GM21360 (cell line): Measurements from ENCODE around the gene QPRT.
"Not testable (repeated sequence)": the region's sequence is repeated elsewhere in the genome, so short reads cannot be mapped to it uniquely, and the experiment has no call there.

Experiments
- ATAC-seq: cut with Tn5 transposase; IDR thresholded peaks from one replicate; pipeline ENCODE4 v1.9.1; 2021; ENCODE audit warnings: mild to moderate bottlenecking, moderate library complexity; ENCODE audit not compliant: unreplicated experiment

QPRT gene

DNA sequence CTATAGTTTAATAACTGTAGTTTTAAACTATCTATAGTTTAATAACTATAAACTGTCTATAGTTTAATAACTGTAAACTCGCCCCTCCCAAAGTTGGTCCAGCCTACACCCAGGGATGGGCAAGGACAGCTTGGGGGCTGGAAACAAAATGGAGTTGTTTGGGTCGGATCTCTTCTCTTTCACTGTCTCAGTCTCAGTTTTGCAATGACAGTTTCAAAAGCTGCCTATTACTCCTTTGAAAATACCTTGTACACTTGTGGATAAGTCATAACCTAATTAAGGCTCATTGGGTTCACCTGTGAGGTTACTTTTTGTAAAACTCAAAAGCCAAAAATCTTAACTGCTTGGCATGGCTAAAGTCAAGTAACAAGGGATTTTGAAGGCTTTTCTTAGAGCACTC is 35.4 kb downstream of the QPRT start:
- ATAC-seq: no peak

DNA sequence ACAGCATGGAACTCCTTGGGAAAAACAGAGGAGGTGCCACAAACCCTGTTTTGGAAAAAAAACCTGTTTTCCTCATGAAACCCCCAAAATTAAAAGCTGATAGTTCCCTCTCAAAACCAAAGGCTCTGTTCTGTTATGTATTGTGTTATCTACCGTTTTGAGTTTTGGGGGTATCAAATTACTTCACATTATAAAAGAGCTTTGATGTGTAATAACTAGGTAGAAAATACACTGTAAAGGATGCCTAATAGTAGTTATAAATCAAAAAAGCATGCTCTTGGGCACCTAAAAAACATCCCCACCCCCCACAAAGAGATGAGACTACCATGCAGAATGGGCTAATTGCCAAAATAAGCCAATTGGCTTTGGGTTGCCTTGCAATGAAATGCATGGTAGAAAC is 36.0 kb downstream of the QPRT start:
- ATAC-seq: no peak

DNA sequence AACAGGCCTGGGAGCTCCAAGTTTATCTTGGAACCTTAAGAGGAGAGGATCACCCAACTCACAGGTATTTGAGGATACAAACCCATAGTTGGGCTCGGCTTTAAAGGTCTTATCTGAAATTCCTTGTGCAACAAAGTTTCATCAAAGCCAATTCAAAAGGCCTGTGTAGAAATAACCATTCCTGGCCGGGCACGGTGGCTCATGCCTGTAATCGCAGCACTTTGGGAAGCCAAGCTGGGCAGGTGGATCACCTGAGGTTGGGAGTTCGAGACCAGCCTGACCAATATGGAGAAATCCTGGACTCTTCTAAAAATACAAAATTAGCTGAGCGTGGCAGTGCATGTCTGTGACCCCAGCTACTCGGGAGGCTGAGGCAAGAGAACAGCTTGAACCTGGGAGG is 38.1 kb downstream of the QPRT start:
- no peak for ATAC-seq

DNA sequence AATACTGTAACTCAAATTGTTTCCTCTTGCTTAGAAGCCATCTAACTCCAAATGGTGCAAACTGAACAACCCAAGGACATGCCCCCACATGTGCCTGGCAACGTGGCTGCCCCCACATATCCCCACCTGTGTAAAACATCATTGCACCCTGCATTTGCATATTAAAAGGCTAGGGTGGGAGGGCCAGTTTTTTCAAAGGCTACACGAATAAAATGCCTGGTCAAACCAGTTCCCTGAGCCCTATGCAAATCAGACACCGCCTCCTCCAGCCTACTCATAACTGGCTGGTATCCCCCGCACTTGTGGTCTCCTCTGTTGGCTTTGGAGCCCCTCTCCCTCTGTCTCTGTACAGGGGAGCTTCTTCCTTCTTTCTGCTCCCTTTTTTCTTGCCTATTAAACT is 40.1 kb downstream of the QPRT start:
- ATAC-seq: no peak

DNA sequence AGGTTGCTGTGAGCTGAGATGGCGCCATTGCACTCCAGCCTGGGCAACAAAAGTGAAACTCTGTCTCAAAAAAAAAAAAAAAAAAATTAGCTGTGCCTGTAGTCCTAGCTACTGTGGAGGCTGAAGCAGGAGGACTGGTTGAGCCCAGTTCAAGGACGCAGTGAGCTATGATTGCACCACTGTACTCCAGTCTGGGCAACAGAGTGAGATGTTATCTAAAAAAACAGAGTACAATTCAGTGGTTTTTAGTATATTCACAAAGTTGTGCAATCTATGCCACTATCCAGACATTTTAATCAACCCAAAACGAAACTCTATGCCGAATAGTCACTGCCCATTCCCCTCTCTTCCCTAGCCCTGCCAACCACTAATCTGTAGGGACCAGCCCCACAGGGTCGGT is 41.7 kb downstream of the QPRT start:
- ATAC-seq: no peak

DNA sequence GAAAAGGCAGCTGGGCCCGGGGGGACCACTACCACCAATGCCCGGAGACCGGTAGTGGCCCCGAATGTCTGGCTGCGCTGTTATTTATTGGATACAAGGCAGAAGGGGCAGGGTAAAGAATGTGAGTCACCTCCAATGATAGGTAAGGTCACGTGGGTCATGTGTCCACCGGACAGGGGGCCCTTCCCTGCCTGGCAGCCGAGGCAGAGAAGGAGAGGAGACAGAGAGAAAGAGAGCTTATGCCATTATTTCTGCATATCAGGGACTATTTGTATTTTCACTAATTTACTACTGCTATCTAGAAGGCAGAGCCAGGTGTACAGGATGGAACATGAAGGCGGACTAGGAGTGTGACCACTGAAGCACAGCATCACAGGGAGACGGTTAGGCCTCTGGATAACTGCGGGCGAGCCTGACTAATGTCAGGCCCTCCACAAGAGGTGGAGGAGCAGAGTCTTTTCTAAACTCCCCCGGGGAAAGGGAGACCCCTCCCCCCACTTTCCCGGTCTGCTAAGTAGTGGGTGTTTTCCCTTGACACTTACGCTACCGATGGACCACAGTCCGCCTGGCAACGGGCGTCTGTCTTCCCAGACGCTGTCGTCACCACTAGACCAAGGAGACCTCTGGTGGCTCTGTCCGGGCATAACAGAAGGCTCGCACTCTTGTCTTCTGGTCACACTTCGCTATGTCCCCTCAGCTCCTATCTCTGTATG is 42.3 kb downstream of the QPRT start:
- not testable (repeated sequence) for ATAC-seq

DNA sequence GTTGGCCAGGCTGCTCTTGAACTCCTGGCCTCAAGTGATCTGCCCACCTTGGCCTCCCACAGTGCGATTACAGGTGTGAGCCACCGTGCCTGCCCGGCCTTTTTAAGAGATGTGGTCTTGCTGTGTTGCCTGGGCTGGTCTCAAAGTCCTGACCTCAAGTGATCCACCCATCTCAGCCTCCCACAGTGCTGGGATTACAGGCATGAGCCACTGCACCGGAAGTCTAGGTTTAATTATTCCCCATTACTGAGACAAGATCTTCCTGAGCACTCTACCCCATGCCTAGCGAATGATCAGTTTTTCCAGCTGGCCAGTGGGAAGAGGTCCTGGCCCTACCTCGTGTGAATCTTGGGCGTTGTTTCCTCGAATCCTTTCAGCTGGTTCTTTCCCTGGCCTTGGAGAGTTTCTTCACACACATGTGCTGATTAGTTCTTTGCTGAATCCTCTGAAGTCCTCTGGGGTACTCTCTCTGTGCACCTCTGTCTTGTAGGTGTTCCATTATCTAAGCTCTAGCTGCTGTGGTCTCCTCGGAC is 47.9 kb downstream of the QPRT start:
- ATAC-seq: no peak

DNA sequence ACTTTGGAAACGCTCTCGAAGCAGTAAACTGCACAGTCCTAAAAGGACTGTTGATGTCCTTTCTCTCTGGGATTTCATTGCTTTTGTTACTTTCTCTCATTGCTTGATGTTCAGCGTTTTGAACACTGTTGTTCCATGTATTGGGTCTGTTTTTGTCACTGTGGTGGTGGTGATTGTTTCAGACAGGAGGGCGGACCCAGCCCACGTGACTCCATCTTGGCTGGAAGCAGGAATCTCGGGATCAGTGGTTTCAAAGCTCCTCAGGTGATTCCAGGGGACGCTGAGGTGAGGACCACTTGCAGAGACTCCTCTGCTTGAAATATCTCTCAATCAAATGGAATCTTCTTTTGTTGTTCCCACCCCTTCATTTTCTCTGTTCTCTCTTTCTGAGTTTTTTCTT is 48.5 kb downstream of the QPRT start:
- no peak for ATAC-seq

DNA sequence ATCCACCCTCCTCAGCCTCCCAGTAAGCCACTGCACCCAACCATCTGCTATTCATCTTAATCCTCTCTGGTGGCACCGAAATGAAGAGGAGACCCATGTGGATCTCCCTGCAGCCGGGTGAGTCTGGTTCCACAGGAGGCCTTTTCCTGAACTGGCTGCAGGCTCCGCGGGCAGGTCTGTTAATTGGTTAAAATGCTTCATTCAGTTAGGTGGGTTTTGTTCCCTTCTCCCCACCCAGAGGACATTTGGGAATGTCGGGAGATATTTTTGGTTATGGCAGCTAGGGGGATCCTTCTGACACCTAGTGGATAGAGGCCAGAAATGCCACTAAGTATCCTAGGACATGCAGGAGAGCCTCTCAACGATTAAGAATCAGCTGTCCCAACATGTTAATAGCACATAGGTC is 50.1 kb downstream of the QPRT start:
- ATAC-seq: no peak

DNA sequence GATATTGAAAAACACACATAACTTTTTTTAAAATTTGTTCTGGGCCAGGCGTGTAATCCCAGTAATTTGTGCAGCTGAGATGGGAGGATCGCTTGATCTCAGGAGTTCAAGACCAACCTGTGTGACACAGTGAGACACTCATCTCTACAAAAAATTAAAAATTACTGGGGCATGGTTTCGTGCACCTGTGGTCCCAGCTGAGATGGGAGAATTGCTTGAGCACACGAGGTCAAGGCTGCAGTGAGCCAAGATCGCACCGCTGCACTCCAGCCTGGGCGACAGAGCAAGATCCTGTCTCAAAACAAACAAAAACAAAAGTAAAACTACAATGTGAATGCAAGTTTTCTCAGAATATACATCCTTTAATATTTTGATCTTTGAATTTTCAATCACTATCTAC is 51.7 kb downstream of the QPRT start:
- no peak for ATAC-seq

DNA sequence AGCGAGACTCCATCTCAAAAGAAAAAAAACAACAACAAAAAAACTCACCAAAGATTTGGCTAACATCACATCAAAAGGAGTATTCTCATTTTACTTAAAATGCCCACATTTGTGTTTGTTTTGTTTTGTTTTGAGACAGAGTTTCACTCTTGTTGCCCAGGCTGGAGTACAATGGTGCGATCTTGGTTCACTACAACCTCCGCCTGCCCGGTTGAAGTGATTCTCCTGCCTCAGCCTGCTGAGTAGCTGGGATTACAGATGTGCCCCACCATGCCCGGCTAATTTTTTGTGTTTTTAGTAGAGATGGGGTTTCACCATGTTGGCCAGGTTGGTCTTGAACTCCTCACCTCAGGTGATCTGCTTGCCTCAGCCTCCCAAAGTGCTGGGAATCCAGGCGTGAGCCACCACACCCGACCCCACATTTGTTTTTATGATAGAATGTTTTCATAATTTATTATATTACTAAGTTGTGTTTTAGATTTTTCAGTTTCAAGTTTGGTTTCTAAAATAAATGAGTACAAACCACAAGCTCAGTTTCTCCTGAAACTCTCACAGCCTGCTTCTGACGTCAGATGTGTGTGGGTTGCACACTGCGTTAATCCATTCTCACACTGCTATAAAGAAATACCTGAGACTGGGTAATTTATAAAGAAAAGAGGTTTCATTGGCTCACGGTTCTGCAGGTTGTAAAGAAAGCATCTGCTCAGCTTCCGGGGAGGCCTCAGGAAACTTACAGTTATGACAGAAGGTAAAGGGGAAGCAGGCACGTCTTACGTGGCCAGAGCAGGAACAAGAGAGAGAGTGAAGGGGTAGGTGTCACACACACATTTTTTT is 53.0 kb downstream of the QPRT start:
- peak; percentile 50 for ATAC-seq

DNA sequence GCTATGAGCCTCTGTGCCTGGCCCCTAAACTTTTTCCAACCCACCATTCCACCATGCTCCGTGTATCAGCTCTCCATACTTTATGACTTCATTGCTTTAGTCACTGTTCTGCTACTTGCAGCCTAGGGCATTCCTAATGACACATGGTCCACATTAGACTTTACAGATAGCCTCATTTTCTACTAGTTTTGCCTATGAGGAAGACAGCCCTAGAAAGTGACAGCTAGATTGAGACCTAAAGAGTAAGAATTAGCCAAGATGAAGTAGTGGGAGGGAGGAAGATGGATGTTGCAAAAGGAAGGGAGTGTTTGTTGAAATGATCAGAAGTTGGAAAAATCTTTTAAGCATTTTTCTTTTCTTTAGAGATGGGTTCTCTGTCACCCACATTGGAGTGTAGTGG is 55.8 kb downstream of the QPRT start:
- no peak for ATAC-seq

DNA sequence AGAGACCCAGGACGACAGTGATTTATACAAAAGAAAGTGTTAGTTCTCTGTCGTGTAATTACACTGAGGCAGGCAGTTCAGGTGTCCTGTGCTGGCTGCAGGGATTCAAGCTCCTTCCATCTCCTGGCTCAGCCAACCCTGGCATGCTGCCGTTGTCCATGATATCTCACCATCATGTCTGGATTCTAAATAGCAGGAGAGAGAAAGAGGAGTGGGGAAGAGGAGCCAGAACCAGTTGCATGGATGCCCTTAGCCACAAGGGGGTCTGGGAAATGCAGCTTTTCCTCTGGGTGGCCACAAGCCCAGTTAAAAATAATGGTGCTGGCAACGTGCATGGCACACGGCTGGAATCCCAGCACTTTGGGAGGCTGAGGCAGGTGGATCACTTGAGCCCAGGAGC is 57.1 kb downstream of the QPRT start:
- no peak for ATAC-seq

DNA sequence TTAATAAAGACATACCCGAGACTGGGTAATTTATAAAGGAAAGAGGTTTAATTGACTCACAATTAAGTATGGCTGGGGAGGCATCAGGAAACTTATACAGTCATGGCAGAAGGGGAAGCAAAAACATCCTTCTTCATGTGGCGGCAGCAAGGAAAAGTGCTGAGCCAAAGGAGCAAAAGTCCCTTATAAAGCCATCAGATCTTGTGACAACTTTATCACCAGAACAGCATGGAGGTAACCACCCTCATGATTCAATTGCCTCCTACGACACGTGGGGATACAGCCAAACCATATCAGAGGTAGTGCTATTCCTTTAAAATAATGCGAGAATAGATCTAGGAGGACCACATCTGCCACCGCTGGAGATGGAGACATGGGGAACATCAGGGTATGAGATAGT is 57.8 kb downstream of the QPRT start:
- no peak for ATAC-seq

DNA sequence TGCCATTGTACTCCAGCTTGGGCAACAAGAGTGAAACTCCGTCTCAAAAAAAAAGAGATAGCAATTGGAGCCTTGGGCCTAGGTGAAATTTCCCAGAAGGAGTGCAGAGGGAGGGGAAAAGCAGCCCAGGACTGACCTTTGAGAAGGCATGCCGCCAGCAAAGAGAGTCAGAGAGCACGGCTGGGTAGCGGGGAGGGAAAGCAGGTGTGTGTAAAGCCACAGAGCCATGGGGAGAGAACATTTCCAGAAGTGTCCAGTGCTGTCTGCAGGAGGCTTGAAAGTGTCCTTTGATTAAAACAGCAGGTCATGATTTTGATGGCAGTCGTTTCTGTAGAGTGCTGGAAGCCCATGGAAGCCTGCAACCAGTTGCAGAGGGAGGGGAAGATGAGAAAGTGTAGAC is 58.7 kb downstream of the QPRT start:
- no peak for ATAC-seq

DNA sequence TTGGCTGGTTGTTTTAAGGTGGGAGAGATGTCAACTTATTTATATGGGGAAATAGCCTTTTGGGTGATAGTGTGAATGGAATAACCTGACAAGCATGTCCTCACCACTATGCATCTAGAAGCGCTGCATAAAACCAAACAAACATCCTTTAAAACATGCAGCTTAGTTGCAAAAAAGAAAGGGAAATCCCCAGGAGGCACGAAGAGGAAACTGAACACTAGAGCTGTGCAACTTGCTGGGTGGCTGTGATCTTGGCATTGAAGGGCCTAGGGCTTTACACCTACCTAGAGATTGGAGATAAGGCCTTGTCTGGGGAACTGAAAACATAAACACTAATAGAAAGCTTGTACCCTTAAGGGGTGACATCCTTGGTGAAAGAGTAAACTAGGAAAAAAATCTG is 59.5 kb downstream of the QPRT start:
- no peak for ATAC-seq

DNA sequence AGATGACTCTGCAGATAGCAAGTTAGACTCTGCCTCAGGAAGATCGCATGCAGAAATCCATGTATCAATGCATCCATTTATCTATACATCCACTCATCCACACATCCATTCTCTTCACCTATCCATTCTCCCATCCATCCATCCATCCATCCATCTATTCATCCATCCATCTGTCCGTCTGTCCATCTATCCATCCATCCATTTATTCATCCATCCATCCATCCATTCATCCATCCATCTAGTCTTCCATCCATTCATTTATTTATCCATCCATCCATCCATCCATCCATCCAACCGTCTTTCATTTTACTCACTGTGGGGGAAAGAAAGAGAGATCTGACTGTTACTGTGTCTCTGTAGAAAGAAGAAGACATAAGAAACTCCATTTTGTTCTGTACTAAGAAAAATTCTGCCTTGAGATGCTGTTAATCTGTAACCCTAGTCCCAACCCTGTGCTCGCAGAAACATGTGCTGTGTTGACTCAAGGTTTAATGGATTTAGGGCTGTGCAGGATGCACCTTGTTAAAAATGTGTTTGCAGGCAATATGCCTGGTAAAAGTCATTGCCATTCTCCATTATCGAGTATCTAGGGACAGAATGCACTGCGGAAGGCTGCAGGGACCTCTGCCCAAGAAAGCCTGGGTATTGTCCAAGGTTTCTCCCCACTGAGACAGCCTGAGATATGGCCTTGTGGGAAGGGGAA is 61.1 kb downstream of the QPRT start:
- ATAC-seq: not testable (repeated sequence)

DNA sequence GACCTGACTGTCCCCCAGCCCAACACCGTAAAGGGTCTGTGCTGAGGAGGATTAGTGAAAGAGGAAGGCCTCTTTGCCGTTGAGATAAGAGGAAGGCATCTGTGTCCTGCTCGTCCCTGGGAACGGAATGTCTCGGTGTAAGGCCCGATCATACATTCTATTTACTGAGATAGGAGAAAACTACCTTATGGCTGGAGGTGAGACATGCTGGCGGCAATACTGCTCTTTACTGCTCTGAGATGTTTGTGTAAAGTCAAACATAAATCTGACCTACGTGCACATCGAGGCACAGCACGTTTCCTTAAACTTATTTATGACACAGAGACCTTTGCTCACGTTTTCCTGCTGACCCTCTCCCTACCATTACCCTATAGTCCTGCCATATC is 61.6 kb downstream of the QPRT start:
- ATAC-seq: not testable (repeated sequence)

DNA sequence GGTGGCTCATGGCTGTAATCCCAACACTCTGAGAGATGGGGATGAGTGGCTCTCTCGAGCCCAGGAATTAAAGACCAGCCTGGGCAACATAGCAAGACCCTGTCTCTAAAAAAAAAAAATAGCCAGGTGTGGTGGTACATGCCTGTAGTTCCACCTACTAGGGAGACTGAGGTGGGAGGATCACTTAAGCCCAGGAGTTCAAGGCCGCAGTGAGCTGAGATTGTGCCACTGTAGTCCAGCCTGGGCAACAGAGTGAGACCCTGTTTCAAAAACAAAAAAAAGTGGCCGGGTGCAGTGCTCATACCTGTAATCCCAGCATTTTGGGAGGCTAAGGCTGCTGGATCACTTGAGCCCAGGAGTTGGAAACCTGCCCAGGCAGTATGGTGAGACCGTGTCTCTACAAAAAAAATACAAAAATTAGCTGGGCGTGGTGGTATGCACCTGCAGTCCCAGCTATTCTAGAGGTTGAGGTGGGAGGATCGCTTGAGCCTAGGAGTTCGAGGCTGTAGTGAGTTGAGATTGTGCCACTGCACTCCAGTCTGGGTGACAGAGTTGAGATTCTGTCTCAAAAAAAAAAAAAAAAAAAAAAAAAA is 63.8 kb downstream of the QPRT start:
- no peak for ATAC-seq

DNA sequence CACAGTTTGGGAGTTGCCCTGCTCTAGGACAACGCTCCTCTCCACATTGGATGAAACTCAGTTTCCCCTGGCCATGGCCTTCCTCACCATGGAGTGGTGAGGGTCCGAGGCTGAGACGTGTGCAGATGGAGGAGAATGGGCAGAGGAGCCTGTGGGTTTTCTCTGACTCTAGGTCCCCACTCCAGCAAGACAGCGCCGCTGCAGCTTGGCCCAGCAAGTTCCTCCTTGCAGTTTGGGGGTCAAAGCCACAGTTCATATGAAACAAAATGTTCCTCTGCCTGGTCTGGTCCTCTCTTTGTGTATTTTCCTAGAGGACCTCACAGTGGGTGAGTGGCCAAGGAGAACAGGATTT is 64.5 kb downstream of the QPRT start:
- no peak for ATAC-seq

DNA sequence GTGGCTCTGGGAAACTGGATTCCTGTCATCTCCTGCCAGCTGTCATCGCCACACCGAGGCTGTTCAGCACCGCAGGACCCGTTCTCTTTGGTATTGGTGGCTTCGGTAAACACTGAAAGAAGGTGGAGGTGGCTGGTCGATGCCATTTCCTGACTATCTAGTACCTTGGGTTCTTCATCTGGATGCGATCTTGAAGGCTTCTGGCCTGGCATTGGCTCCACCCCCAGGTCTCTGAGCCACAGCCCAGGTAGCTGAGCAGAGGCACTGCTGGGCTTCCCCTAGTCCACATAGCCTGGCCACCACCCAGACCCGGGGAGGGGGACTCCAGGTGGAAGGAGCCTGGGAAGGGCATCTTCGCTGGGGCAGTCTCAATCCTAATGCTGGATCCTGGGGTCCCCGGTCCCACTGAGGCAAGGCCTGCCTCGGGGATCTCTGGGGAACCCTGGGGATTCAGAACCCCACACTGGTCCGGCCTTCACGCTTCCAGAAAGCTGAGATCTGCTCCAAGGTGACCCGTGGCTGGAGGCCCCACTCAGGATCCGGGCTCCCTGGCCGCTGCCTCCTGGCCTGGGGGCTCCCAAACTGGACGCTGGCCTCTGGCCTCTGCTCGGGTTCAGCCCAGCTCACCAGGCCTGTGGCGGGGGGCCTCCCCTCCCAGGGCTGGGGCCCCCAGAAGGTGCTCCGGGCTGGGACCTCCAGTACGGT is 65.0 kb downstream of the QPRT start:
- ATAC-seq: no peak
